Astrocyte (in vitro differentiated cells and primary cell): ENCODE data around the gene TBPL1.

Source experiments
- CTCF ChIP-seq: IDR thresholded peaks from 2 replicates; pipeline ENCODE4 v1.5.1; 2011; ENCODE audit warnings: low read depth, mild to moderate bottlenecking, inconsistent platforms, low read length, moderate library complexity; ENCODE audit not compliant: insufficient read depth
- EZH2 ChIP-seq: IDR thresholded peaks from 2 replicates; pipeline ENCODE4 v1.6.1; 2012; ENCODE audit warnings: mild to moderate bottlenecking, low read length, inconsistent platforms; ENCODE audit not compliant: insufficient read depth

DNA sequence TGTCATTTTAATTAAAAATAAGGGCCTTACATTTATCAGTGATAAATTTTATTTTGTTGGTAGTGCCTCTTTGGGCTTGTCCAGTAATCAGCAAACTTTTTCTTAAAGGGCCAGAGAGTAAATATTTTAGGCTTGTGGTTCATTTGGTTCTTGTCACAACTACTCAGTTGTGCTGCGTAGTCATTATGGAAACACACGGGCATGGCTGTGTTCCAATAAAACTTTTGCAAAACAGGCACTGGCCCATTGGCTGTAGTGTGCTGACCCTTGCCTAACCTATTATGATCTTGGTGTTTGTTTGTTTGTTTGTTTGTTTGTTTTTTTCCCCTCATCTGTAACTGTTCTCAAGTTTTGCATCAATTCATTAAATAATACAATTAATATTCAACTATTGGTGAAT is 19.4 kb downstream of the TBPL1 start:
- TF ChIP-seq CTCF (no peak), EZH2 (no peak)
